ENCODE results near the gene UBA5.

The UBA5 gene

DNA sequence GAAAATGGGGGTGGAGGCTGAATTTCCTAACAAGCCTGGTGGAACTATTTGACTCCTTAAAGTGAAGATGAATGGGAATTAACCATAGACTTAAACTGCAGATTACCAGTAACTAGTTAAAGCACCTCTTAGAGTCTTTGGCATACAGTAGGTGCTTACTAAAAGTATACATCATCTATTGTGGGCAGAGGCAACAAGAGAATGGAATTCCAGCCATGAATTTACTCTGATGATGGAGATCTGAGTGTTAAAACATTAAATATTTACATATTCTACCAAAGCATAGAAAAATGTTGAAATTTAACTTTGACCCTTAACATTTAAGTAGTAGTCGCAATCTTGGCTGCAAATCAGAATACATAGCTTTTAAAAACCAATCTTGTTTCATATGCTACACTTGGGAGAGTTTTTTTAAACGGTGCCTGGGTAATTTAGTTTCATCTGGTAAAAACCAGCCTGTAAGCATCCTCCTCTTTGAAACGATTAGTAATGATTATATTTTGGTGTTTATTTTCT, 5.2 kb downstream of the UBA5 start:
- H3K4me3 ChIP-seq (ENCODE audit: low read depth, low read length), result no peak overlapping the region
- no peaks in the 10 kb centered on the region for H3K4me1 ChIP-seq (ENCODE audit: control insufficient read depth, insufficient read depth, low read length)
- no peak overlapping the region for H3K27ac ChIP-seq (ENCODE audit: extremely low read depth, low read depth, low read length)
- H3K9me3 ChIP-seq (ENCODE audit: control insufficient read depth, insufficient read depth, low read depth, low read length), result no peaks in the 10 kb centered on the region
- CTCF ChIA-PET, result no interaction called here
- TF ChIP-seq ZNF174 (tag by site-specific recombination; IDR thresholded peaks at IDR 0.05), result no peak
- TF ChIP-seq ZNF768 (tag by site-specific recombination; IDR thresholded peaks at IDR 0.05), result no peak
- TF ChIP-seq ZNF423 (tag by site-specific recombination; IDR thresholded peaks at IDR 0.05), result no peak
- TF ChIP-seq ZNF121 (tag by site-specific recombination; IDR thresholded peaks at IDR 0.05), result no peak
- no peak for TF ChIP-seq ZNF473 (tag by site-specific recombination; IDR thresholded peaks at IDR 0.05)
- TF ChIP-seq ZNF416 (tag by site-specific recombination; IDR thresholded peaks at IDR 0.05), result no peak
- TF ChIP-seq, protein P1, sequence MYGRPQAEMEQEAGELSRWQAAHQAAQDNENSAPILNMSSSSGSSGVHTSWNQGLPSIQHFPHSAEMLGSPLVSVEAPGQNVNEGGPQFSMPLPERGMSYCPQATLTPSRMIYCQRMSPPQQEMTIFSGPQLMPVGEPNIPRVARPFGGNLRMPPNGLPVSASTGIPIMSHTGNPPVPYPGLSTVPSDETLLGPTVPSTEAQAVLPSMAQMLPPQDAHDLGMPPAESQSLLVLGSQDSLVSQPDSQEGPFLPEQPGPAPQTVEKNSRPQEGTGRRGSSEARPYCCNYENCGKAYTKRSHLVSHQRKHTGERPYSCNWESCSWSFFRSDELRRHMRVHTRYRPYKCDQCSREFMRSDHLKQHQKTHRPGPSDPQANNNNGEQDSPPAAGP (tag by site-specific recombination; IDR thresholded peaks at IDR 0.05), result no peak
- no peak for TF ChIP-seq ZNF350 (tag by site-specific recombination; IDR thresholded peaks at IDR 0.05)
- TF ChIP-seq ZEB2 (tag by site-specific recombination; IDR thresholded peaks at IDR 0.05), result no peak
- no peak for TF ChIP-seq GLIS1 (tag by site-specific recombination; IDR thresholded peaks at IDR 0.05)
- TF ChIP-seq, protein P2, sequence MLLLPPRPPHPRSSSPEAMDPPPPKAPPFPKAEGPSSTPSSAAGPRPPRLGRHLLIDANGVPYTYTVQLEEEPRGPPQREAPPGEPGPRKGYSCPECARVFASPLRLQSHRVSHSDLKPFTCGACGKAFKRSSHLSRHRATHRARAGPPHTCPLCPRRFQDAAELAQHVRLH (tag by site-specific recombination; IDR thresholded peaks at IDR 0.05), result no peak
- no peak for TF ChIP-seq ZNF558 (tag by site-specific recombination; IDR thresholded peaks at IDR 0.05)
- peaks cover under 1 to 28% of the 10 kb centered on the region in 2 experiments; a peak in 2 of 3 replicates for H3K36me3 ChIP-seq (ENCODE audit: control insufficient read depth in 2 of 2, insufficient read depth in 1 of 2, low read length in 2 of 2)
- POLR2A ChIA-PET, result no interaction called here

GRCh38 chr3:132669256-132669777, 9.2 kb downstream of the UBA5 start:
- no peaks in the 10 kb centered on the region for H3K9me3 ChIP-seq (ENCODE audit: control insufficient read depth, insufficient read depth, low read depth, low read length)
- TF ChIP-seq ZNF596 (tag by site-specific recombination; IDR thresholded peaks at IDR 0.05) (no peak), ZNF140 (tag by site-specific recombination; IDR thresholded peaks at IDR 0.05) (no peak), ZNF404 (tag by site-specific recombination; IDR thresholded peaks at IDR 0.05) (no peak), ZNF138 (tag by site-specific recombination; IDR thresholded peaks at IDR 0.05; ENCODE audit: borderline replicate concordance) (no peak), ZFP69B (tag by site-specific recombination; IDR thresholded peaks at IDR 0.05) (no peak), TCF7L2 (IDR thresholded peaks at IDR 0.05; ENCODE audit: borderline replicate concordance, low read depth, low read length) (no peak)
- TF ChIP-seq, protein P3, sequence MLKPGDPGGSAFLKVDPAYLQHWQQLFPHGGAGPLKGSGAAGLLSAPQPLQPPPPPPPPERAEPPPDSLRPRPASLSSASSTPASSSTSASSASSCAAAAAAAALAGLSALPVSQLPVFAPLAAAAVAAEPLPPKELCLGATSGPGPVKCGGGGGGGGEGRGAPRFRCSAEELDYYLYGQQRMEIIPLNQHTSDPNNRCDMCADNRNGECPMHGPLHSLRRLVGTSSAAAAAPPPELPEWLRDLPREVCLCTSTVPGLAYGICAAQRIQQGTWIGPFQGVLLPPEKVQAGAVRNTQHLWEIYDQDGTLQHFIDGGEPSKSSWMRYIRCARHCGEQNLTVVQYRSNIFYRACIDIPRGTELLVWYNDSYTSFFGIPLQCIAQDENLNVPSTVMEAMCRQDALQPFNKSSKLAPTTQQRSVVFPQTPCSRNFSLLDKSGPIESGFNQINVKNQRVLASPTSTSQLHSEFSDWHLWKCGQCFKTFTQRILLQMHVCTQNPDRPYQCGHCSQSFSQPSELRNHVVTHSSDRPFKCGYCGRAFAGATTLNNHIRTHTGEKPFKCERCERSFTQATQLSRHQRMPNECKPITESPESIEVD (tag by site-specific recombination; IDR thresholded peaks at IDR 0.05), result no peak
- H3K4me3 ChIP-seq (ENCODE audit: low read depth, low read length), result no peak overlapping the region
- POLR2A ChIA-PET, result no interaction called here
- CTCF ChIA-PET, result no interaction called here
- no peaks in the 10 kb centered on the region for H3K4me1 ChIP-seq (ENCODE audit: control insufficient read depth, insufficient read depth, low read length)
- H3K27ac ChIP-seq (ENCODE audit: extremely low read depth, low read depth, low read length), result no peak overlapping the region
- peaks cover 19 to 54% of the 10 kb centered on the region in 2 experiments for H3K36me3 ChIP-seq (ENCODE audit: control insufficient read depth in 2 of 2, insufficient read depth in 1 of 2, low read length in 2 of 2)

DNA sequence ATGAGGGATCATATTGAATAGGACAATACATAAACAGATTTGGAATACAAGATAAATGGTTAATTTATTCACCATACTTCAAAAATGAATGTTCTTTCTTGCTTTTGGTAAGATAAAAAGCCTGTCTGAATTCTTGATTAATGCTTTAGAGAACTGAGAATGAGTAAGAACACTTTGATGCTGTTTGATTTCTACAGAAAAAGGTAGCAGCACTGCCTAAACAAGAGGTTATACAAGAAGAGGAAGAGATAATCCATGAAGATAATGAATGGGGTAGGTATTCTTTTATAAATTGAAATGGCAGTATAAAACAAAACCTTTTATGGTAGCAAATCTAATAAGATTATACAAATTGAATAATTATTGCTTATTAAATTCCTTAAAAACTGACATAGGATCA, 15.3 kb downstream of the UBA5 start:
- peaks cover 30 to 70% of the 10 kb centered on the region in 2 experiments for H3K36me3 ChIP-seq (ENCODE audit: control insufficient read depth in 2 of 2, insufficient read depth in 1 of 2, low read length in 2 of 2)
- POLR2A ChIA-PET, result no interaction called here

More for the DNA sequence above, 15.3 kb downstream of the UBA5 start:
- Histone ChIP-seq H3K4me1 (ENCODE audit: control insufficient read depth, insufficient read depth, low read length) (no peaks in the 10 kb centered on the region), H3K9me3 (ENCODE audit: control insufficient read depth, insufficient read depth, low read depth, low read length) (no peaks in the 10 kb centered on the region), H3K4me3 (ENCODE audit: low read depth, low read length) (no peak overlapping the region), H3K27ac (ENCODE audit: extremely low read depth, low read depth, low read length) (no peak overlapping the region)
- CTCF ChIA-PET, result no interaction called here
- no peak for TF ChIP-seq ZNF19 (tag by site-specific recombination; IDR thresholded peaks at IDR 0.05; ENCODE audit: low read depth)

Data from HEK293 (cell line).